T-helper 1 cell treated with Interleukin-12 subunit alpha and Interleukin-12 subunit beta and Interleukin-4 antibody, amounts not matched to agents 30 ng/mL and 1 ng/mL, for 36 hours (primary cell): ENCODE measurements around the gene EXOSC2. TPM values are rescaled to one million over a fixed set of nuclear protein-coding genes. Genes with fewer than 3 reads are reported as not detected.

Experiments
- intact Hi-C: fragments of 100-400 bp; cut with micrococcal nuclease; formaldehyde crosslinking; loops from one replicate; pipeline ENCODE4 v1.15.1; 2024
- total RNA-seq: library from RNA; stranded (reverse); gene quantifications from 2 replicates; pipeline ENCODE4 v1.2.3, GENCODE V29; 2022

The EXOSC2 gene
- 60.4 and 61.4 TPM in 2 replicates for total RNA-seq

DNA sequence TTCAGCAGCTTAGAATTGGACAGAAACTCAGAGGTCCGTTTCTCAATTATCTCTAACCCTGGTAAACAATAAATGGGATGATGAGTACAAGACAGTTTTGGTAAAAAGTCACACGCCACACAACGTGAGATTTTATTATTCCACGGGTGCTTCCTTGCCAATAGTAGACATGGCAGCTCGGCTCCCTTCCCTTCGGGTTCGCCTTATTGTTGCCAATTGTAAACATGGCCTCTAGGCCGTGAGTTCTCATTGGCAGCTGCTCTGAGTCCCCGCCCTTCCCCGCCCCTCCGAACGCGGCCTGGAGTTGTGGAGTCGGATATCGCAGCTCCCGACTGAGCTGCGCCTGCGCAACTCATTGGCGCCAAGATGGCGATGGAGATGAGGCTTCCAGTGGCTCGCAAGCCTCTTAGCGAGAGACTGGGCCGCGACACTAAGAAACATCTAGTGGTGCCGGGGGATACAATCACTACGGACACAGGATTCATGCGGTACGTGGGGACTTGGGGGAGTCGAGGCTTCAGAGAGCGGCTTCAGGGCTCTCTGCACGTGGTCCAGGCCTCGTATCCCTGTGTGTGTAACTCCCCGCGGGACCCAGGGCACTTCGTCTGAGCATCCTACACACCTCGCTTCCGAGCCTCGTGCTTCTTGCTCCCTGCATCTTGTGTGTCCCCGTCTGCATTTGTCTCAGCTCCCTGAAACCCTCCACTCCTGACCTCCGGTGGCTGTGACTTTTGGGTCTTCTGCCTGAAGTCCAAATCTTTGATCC lies at the start of gene EXOSC2:
Gene EXOSC2 (plus strand): TSS at position 355 of the 766 bp plus-strand sequence. CDS start 12 bp downstream, at position 367.
- intact Hi-C loops = loop anchor here (1.0 to 10.0 kb wide), 8 partner anchors 8 to 1659 kb away; partner anchors contain the start of genes FUBP3, NUP214 and SETX

DNA sequence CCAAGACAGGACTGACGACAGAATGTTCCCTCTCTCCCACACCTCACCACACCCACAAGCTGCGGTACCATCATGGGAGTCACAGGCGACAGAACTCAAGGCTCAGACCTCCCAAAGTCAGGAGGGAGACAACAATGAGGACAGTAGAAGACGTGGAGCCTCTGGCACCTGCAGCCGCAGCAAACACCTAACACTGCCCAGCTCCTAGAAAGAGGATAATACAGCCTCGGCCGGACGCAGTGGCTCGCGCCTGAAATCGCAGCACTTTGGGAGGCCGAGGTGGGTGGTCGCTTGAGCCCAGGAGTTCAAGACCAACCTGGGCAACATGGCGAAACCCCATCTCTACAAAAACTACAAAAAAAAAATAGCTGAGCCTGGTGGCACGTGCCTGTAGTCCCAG lies 42.4 kb upstream of the EXOSC2 start:
- intact Hi-C loops = no loop called here

DNA sequence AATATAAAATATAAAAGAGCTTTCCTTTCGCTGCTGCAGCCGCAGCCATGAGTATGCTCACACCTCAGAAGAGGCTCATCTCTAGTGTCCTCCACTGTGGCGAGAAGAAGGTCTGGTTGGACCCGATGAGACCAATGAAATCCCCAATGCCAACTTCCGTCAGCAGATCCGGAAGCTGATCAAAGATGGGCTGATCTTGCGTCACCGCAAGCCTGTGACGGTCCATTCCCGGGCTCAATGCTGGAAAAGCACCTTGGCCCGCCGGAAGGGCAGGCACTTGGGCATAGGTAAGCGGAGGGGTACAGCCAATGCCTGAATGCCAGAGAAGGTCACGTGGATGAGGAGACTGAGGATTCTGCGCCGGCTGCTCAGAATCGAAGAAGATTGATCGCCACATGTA lies 41.8 kb upstream of the EXOSC2 start:
- intact Hi-C loops = no loop called here

DNA sequence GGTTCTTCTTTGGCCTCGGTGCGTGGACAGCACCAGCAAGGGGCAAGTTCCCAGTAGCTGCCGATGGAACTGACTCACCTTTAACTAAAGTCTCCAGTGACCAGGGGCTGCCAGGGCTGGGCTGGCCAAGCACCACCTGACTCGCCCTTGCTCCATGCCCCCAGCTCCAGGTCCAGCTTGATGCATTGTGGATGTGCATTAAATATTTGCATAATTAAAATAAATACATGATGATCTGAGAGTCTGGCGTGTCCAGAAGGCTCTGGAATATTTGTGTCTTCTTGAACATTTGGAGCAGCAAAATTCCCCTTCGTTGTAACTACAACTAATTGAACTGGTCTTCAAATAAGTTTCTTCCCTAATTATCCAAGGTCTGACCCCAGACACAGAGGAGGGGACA lies 38.7 kb upstream of the EXOSC2 start:
- intact Hi-C loops = no loop called here

DNA sequence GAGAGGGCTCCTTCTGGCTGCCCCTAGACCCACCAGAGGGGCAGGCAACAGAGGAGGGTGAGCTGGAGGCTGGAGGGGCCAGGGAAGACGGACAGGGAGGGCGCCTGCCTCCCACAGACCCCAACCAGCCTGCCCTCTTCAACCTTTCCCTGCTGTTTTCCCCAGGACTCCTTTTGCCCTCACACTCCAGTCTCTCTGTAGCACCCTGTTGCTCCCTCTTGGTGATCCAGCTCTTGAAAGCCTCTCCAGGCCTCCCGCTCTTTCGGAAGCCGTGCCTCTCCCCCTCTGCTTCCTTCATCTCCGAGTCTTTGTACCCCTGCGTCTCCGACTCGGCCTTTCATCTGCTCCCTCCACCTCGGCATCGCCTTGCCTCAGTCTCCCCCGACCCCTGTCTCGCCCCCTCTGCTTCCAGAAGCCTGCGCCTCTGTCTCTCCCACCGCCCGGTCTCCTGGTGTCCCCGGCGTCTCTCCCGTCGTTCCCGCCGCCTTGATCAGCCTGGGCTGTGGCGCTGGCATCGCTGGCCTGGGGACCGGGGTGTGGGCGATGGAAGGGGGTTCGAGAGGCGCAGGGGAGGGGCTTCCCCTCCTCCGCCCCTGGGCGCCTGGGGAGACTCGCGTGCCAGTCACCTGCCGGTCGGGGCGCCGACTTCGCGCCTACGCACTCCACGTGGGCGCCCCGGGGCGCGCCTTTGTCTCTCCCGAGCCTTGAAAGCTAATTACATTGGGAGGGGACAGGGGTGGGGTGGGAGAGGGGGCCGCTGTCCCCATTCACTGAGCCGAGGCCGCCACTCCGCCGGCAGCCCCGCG lies 34.5 kb upstream of the EXOSC2 start:
- intact Hi-C loops = no loop called here

DNA sequence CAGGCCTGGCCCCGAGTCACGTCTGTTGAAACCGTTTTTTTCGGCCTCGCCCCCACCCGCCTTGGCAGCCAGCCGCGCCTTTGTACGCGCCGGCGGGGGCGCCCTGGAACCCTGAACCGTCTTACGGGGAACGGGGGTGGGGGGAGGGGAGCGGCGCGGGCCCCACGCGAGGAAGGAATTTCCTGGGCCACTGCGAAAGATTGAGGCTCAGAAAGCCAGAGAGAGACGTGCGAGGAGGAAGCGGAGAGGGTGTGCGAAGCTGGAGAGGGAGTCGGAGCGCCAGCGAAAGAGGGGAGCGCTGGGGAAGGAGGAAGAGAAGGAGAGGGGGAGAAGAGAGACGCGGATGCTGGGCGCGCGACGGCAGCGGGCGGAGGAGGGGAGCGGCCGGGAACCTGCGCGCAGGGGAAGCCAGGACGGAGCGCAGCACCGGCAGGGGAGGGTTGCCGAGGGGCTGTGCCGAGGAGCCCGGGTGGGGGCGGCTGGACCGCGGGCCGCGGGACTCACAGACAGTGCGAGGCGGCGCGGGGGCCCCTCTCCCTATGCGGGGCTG lies 33.8 kb upstream of the EXOSC2 start:
- intact Hi-C loops = no loop called here

- intact Hi-C loops = no loop called here
Measured at GRCh38 chr9:130660326-130660682, 33.3 kb upstream of the EXOSC2 start.

- intact Hi-C loops = no loop called here
Measured at GRCh38 chr9:130660683-130661450, 32.7 kb upstream of the EXOSC2 start.

- intact Hi-C loops = no loop called here
Measured at GRCh38 chr9:130661451-130662098, 32.0 kb upstream of the EXOSC2 start.

DNA sequence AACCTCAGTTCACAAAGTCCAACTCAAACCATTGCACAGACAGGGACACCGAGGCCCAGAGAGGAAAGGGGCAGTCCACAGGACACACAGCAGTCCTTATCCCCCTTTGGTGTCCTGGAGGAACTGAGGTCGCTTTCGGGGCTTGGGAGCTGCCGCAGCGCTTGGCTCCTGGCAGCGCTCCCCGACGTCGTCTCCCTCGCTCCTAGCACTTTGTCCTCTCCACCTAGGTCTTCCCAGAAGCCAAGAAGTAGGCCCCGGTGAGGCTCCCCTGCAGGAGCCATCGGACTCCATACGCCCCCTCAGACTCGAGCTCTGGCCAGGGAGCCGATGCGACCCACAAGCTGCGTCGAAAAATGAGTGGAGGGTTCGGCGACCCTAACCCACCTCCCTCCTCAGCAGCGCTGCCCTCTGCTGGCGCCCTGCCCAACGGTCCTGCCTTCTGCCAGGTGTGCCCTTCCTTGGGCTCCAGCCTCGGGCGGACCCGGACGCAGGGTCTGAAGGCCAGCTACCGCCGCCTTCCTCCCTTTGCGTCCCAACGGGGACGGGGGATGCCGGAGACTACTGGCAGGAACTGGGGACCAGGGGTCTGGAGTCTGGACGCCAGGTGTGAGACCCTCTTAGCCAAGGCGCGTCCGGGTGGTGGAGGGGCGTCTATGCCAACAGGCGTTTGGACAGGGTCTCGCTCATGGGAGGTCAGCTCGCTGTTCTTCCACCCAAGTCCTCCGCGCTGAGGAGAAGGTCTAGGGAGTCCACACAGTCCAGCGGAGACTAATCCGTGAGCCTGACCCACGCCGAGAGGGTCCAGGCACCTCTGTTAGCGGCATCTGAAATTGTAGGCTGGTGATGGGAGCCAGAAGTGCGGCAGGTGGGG lies 31.2 kb upstream of the EXOSC2 start:
- intact Hi-C loops = no loop called here

DNA sequence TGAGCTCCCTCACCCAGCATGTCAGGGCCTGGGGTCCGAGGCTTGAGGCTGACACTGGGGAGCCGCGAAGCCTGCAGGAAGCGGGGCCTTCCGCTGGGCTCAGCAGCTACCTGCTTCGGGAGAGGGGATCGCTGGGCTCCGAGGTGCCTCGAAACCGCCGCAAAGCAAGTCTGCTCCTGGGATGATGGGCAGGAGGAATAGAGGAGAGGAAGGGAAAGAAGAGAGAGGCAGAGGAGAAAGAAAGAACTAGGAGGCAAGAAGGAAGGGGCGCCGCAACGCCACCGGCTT lies 30.7 kb upstream of the EXOSC2 start:
- intact Hi-C loops = no loop called here

DNA sequence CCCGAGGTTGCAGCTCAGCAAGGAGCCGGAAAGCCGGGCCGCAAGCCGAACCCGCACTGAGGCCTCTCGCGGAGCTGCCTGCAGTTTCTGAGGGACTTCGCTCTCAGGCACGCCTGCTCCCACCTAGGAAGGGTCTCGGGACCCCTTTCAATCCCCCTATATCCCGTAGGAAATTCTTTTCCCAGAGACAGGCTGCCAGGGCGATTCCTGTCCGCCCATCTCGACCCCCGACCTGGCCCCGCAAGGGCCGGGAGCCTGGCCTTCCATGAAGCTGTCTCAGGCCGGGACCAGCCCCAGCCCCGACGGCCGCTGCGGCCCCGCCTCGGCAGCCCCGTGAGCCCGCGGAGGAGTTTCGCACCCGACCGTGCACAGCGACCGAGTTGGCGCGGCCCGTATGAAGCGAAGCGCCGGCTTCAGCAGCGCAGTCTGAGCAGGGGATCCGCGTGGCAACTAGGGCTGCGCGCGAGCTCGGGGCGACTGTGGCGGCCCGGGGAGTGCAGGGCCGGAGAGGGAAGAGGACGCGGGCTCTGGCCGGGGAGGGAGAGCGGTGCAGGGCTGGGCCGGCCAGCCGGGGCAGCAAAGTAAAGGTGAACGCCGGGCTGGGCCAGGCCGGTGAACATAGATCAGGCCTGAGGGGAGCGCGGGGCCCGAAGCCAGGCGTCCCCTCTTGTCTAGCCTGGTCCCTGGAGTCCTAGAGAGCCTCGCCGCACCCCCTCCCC lies 30.2 kb upstream of the EXOSC2 start:
- intact Hi-C loops = no loop called here

- intact Hi-C loops = no loop called here
Measured at GRCh38 chr9:130663977-130664250, 29.7 kb upstream of the EXOSC2 start.

GRCh38 chr9:130664251-130665028 lies 29.1 kb upstream of the EXOSC2 start, which contains the start of gene PRDM12:
TSS of gene PRDM12 (plus strand) at chr9:130664594. CDS start at chr9:130664654, 60 bp downstream.
- intact Hi-C loops = no loop called here

GRCh38 chr9:130665029-130665430 lies 28.6 kb upstream of the EXOSC2 start:
- intact Hi-C loops = no loop called here

- intact Hi-C loops = no loop called here
Measured at GRCh38 chr9:130665431-130666392, 27.9 kb upstream of the EXOSC2 start.

GRCh38 chr9:130666393-130667119 lies 27.0 kb upstream of the EXOSC2 start:
- intact Hi-C loops = no loop called here
